CD4-positive, alpha-beta T cell (primary cell): ENCODE results near the gene ERICH2. TPM values are rescaled to one million over a fixed set of nuclear protein-coding genes. Genes with fewer than 3 reads are reported as not detected.

ENCODE experiments used
- ATAC-seq: fragments of 200-7000 bp; cut with Tn5 transposase; one replicate; pipeline ENCODE4 v1.10.0; 2022; ENCODE audit warnings: mild to moderate bottlenecking; ENCODE audit not compliant: poor library complexity
- CTCF ChIA-PET: fragments of 350-600 bp; sonication (Branson Sonifier 250); formaldehyde crosslinking; loops from one replicate; lab custom pipeline; 2021; ENCODE audit warnings: antibody characterized with exemption, inconsistent platforms; lab: Charles Lee
- POLR2A ChIA-PET: fragments of 350-600 bp; sonication (Branson Sonifier 250); formaldehyde crosslinking; loops from one replicate; lab custom pipeline; 2021; ENCODE audit warnings: antibody characterized with exemption, inconsistent platforms; lab: Charles Lee
- DNase-seq, 14 experiments: peaks; one replicate each; pipeline ENCODE4 v3.0.0-alpha.2; 2013 to 2020; ENCODE audit warnings: mixed read lengths in 2 of 14
- H3K27ac ChIP-seq, 2 donors: one replicate each; pipeline versions ENCODE4 v1.5.1 to v1.7.0; 2013; ENCODE audit warnings: low read length in 2 of 2, low read depth in 1 of 2, mild to moderate bottlenecking in 1 of 2
- H3K27me3 ChIP-seq, 2 experiments: 1 replicate in 1 of 2; 2 replicates in 1 of 2; pipeline versions ENCODE4 v1.6.1 to v1.7.0; 2013; ENCODE audit warnings: low read length in 2 of 2, control low read depth in 1 of 2, mild to moderate bottlenecking in 1 of 2, moderate library complexity in 1 of 2; ENCODE audit not compliant: insufficient read depth in 2 of 2, control insufficient read depth in 1 of 2
- H3K36me3 ChIP-seq: one replicate; pipeline ENCODE4 v1.6.1; 2013; ENCODE audit warnings: low read length, control low read depth; ENCODE audit not compliant: insufficient read depth
- H3K4me1 ChIP-seq: one replicate; pipeline ENCODE4 v1.6.1; 2013; ENCODE audit warnings: low read length, control low read depth; ENCODE audit not compliant: insufficient read depth
- H3K4me3 ChIP-seq: one replicate; pipeline ENCODE4 v1.5.1; 2013; ENCODE audit warnings: mild to moderate bottlenecking, low read length, moderate library complexity
- H3K9me3 ChIP-seq, 2 experiments: 1 replicate in 1 of 2; 2 replicates in 1 of 2; pipeline versions ENCODE4 v1.6.1 to v1.7.0; 2013; ENCODE audit warnings: low read length in 2 of 2, mild to moderate bottlenecking in 2 of 2, control low read depth in 1 of 2, moderate library complexity in 1 of 2; ENCODE audit not compliant: control insufficient read depth in 1 of 2, insufficient read depth in 1 of 2
- H3K27ac Mint-ChIP-seq: one replicate; pipeline ENCODE4 v1.8.0; 2020; ENCODE audit warnings: mixed read lengths
- H3K27me3 Mint-ChIP-seq: one replicate; pipeline ENCODE4 v1.8.0; 2021; ENCODE audit warnings: mixed read lengths
- H3K36me3 Mint-ChIP-seq: one replicate; pipeline ENCODE4 v1.8.0; 2021; ENCODE audit warnings: low read depth, mixed read lengths
- H3K4me1 Mint-ChIP-seq: one replicate; pipeline ENCODE4 v1.8.0; 2021; ENCODE audit warnings: low read depth, mixed read lengths
- H3K4me3 Mint-ChIP-seq: one replicate; pipeline ENCODE4 v1.8.0; 2020; ENCODE audit warnings: mild to moderate bottlenecking, mixed read lengths
- H3K9me3 Mint-ChIP-seq: one replicate; pipeline ENCODE4 v1.8.0; 2020; ENCODE audit warnings: mixed read lengths
- intact Hi-C, 2 experiments: fragments of 100-400 bp; cut with DNase I in 1 of 2; cut with micrococcal nuclease in 1 of 2; formaldehyde crosslinking; loops; one replicate each; pipeline versions ENCODE4 v1.15.1 to v1.9.0; 2023 to 2025; cut with DNase I, micrococcal nuclease
- total RNA-seq, 174 experiments: library from RNA in 2 of 174; stranded (reverse) in 2 of 174; gene quantifications; one replicate each; pipeline ENCODE4 v1.2.3 and lab custom pipeline; 2021 to 2026
- TF ChIP-seq, protein P1 (sequence below): fragments of 200-600 bp; IDR thresholded peaks from one replicate; pipeline ENCODE4 v1.8.0; 2022; ENCODE audit warnings: antibody characterized with exemption, mild to moderate bottlenecking

Gene ERICH2
- total RNA-seq, 2 experiments from 2014 or later: not detected

GRCh38 chr2:170783549-170783948, 13.4 kb downstream of the ERICH2 start:
- Mint-ChIP-seq H3K36me3 (no peaks in the 10 kb centered on the region), H3K4me1 (no peaks in the 10 kb centered on the region), H3K27ac (no peak overlapping the region), H3K4me3 (no peak overlapping the region), H3K27me3 (peaks cover 29% of the 10 kb centered on the region), H3K9me3 (no peaks in the 10 kb centered on the region)
- TF ChIP-seq, protein P1, sequence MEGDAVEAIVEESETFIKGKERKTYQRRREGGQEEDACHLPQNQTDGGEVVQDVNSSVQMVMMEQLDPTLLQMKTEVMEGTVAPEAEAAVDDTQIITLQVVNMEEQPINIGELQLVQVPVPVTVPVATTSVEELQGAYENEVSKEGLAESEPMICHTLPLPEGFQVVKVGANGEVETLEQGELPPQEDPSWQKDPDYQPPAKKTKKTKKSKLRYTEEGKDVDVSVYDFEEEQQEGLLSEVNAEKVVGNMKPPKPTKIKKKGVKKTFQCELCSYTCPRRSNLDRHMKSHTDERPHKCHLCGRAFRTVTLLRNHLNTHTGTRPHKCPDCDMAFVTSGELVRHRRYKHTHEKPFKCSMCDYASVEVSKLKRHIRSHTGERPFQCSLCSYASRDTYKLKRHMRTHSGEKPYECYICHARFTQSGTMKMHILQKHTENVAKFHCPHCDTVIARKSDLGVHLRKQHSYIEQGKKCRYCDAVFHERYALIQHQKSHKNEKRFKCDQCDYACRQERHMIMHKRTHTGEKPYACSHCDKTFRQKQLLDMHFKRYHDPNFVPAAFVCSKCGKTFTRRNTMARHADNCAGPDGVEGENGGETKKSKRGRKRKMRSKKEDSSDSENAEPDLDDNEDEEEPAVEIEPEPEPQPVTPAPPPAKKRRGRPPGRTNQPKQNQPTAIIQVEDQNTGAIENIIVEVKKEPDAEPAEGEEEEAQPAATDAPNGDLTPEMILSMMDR: no peak
- peaks cover 0 to 28% of the 10 kb centered on the region in 2 experiments for H3K27me3 ChIP-seq
- intact Hi-C loops: no loop called here
- ATAC-seq (no peak), DNase-seq (no peak)
- no peaks in the 10 kb centered on the region for H3K36me3 ChIP-seq
- no peak overlapping the region for H3K4me3 ChIP-seq
- no peak overlapping the region for H3K27ac ChIP-seq
- CTCF ChIA-PET: interaction anchor here (0.8 kb wide), 1 partner anchor 11 kb away, joined by 3 read pairs; no protein-coding TSS in a partner anchor
- no peaks in the 10 kb centered on the region for H3K9me3 ChIP-seq
- POLR2A ChIA-PET: no interaction called here
- no peaks in the 10 kb centered on the region for H3K4me1 ChIP-seq

DNA sequence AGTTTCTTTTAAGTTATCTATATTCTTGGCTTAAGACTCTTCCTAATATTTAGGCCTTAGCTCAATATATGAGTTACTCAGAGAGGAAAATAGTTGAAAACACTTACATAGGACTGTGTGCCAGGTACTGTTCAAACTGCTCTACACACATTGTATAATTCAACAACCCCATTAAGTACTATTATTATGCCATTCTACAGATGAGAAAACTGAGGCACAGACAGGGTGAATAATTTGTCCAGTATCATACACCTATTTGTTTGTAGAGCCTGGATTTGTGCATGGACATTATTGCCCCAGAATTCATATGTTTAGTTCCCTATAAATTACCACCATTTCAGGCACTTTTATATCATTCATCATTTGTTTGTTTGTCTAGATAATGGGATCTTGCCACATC, 28.8 kb downstream of the ERICH2 start:
- ATAC-seq (no peak), DNase-seq (no peak)
- no peaks in the 10 kb centered on the region for H3K36me3 Mint-ChIP-seq
- CTCF ChIA-PET: no interaction called here
- H3K27me3 Mint-ChIP-seq: peaks cover 21% of the 10 kb centered on the region
- no peak overlapping the region for H3K27ac Mint-ChIP-seq
- Histone ChIP-seq H3K27me3 (peaks cover 6 to 9% of the 10 kb centered on the region in 2 experiments), H3K4me1 (no peaks in the 10 kb centered on the region), H3K27ac (no peak overlapping the region), H3K9me3 (no peaks in the 10 kb centered on the region), H3K36me3 (no peaks in the 10 kb centered on the region), H3K4me3 (no peak overlapping the region)
- no peaks in the 10 kb centered on the region for H3K4me1 Mint-ChIP-seq
- H3K4me3 Mint-ChIP-seq: no peak overlapping the region
- H3K9me3 Mint-ChIP-seq: no peaks in the 10 kb centered on the region
- intact Hi-C loops: no loop called here
- POLR2A ChIA-PET: no interaction called here
- TF ChIP-seq, protein P1: no peak

DNA sequence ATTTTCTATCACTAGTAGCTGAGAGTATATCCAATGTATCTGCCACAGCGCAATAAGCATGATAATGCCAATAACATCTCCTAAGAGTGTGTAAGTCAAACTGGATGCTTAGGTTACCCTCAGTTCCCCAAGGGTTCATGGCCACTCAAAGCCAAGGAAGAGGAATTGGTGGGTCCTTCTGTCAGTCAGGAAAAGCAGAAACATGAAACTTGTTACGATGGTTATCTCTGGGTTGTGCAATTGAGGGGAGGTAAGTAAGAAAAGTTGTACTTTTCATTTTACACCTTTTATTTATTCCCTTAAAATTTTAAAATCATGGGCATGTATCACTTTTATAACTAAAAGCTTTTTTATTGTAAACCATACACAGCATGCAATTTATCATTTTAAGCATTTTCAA, 36.4 kb downstream of the ERICH2 start:
- Mint-ChIP-seq H3K9me3 (no peaks in the 10 kb centered on the region), H3K4me3 (no peak overlapping the region), H3K27me3 (peaks cover 14% of the 10 kb centered on the region), H3K27ac (no peak overlapping the region), H3K36me3 (no peaks in the 10 kb centered on the region), H3K4me1 (no peaks in the 10 kb centered on the region)
- ChIA-PET POLR2A (no interaction called here), CTCF (no interaction called here)
- no peaks in the 10 kb centered on the region for H3K4me1 ChIP-seq
- intact Hi-C loops: no loop called here
- H3K27me3 ChIP-seq: no peaks in the 10 kb centered on the region
- TF ChIP-seq, protein P1: no peak
- H3K36me3 ChIP-seq: no peaks in the 10 kb centered on the region
- no peak overlapping the region for H3K4me3 ChIP-seq
- H3K9me3 ChIP-seq: no peaks in the 10 kb centered on the region
- H3K27ac ChIP-seq: no peak overlapping the region
- no peak for ATAC-seq
- no peak for DNase-seq
